ENCODE results near the gene ZNF407.

The ZNF407 gene

GRCh38 chr18:74582642-74583041, 15.0 kb upstream of the ZNF407 start:
- no peak for DNase-seq

GRCh38 chr18:74587441-74587840, 10.2 kb upstream of the ZNF407 start:
- DNase-seq: no peak

GRCh38 chr18:74589021-74589420, 8.6 kb upstream of the ZNF407 start:
- DNase-seq: no peak

- DNase-seq: no peak
Measured at GRCh38 chr18:74589811-74590210, 7.9 kb upstream of the ZNF407 start.

- DNase-seq: no peak
Measured at GRCh38 chr18:74590671-74591070, 7.0 kb upstream of the ZNF407 start.

- no peak for DNase-seq
Measured at GRCh38 chr18:74595431-74595830, 2.2 kb upstream of the ZNF407 start.

- peak; percentile 73 for DNase-seq
Measured at GRCh38 chr18:74597034-74597661, 522 bp upstream of the ZNF407 start.

- DNase-seq: peak; percentile 70
Measured at GRCh38 chr18:74598350-74599001, 806 bp downstream of the ZNF407 start.

GRCh38 chr18:74604361-74604760, 6.7 kb downstream of the ZNF407 start:
- DNase-seq: no peak

- no peak for DNase-seq
Measured at GRCh38 chr18:74604774-74605173, 7.1 kb downstream of the ZNF407 start.

- no peak for DNase-seq
Measured at GRCh38 chr18:74608681-74609080, 11.0 kb downstream of the ZNF407 start.

GRCh38 chr18:74609535-74609934, 11.9 kb downstream of the ZNF407 start:
- no peak for DNase-seq

- no peak for DNase-seq
Measured at GRCh38 chr18:74610051-74610615, 12.5 kb downstream of the ZNF407 start.

GRCh38 chr18:74610860-74611259, 13.2 kb downstream of the ZNF407 start:
- no peak for DNase-seq

GRCh38 chr18:74611765-74612164, 14.1 kb downstream of the ZNF407 start:
- DNase-seq: no peak

- DNase-seq: no peak
Measured at GRCh38 chr18:74613381-74613780, 15.7 kb downstream of the ZNF407 start.

- no peak for DNase-seq
Measured at GRCh38 chr18:74616494-74616893, 18.8 kb downstream of the ZNF407 start.

GRCh38 chr18:74617486-74617885, 19.8 kb downstream of the ZNF407 start:
- DNase-seq: no peak

- DNase-seq: no peak
Measured at GRCh38 chr18:74622072-74622471, 24.4 kb downstream of the ZNF407 start.

GRCh38 chr18:74623047-74623816, 25.6 kb downstream of the ZNF407 start:
- peak; percentile 60 for DNase-seq

GRCh38 chr18:74624466-74624865, 26.8 kb downstream of the ZNF407 start:
- no peak for DNase-seq

GRCh38 chr18:74625157-74625556, 27.5 kb downstream of the ZNF407 start:
- no peak for DNase-seq

- DNase-seq: no peak
Measured at GRCh38 chr18:74626049-74626874, 28.6 kb downstream of the ZNF407 start.

Measured in CD4-positive, alpha-beta T cell treated with Interleukin-6 for 4 hours (primary cell).